PFSK-1 (cell line): Measurements from ENCODE around the gene GMPR.

Experiments used
- FOXP2 ChIP-seq: optimal IDR thresholded peaks from 2 replicates; pipeline ENCODE3; 2011; ENCODE audit warnings: borderline replicate concordance, control low read depth, inconsistent platforms; ENCODE audit not compliant: insufficient read depth; ENCODE audit errors: extremely low read length, extremely low read depth
- POLR2AphosphoS5 ChIP-seq: IDR thresholded peaks from 2 replicates; pipeline ENCODE4 v1.6.1; 2012; ENCODE audit warnings: low read depth, mild to moderate bottlenecking, control low read depth, low read length, moderate library complexity
- REST ChIP-seq, 2 experiments: IDR thresholded peaks; 2 replicates each; pipeline versions ENCODE4 v1.6.1 to v1.8.0; 2011 to 2012; ENCODE audit warnings: low read depth in 2 of 2, low read length in 2 of 2, control low read depth in 1 of 2, inconsistent platforms in 1 of 2, mild to moderate bottlenecking in 1 of 2, moderate library complexity in 1 of 2; ENCODE audit not compliant: insufficient read depth in 1 of 2
- SIN3A ChIP-seq: IDR thresholded peaks from 2 replicates; pipeline ENCODE4 v1.6.1; 2012; ENCODE audit warnings: mild to moderate bottlenecking, low read length, moderate library complexity, borderline replicate concordance; ENCODE audit not compliant: insufficient read depth
- TAF1 ChIP-seq: IDR thresholded peaks from 2 replicates; pipeline ENCODE4 v1.6.1; 2012; ENCODE audit warnings: low read length, control low read depth, borderline replicate concordance; ENCODE audit not compliant: insufficient read depth

GMPR gene

GRCh38 chr6:16278750-16279149 lies 40.4 kb downstream of the GMPR start:
- TF ChIP-seq FOXP2 (no peak), SIN3A (no peak), REST (IDR thresholded peaks at IDR 0.05; ENCODE audit: insufficient read depth in 1 of 2, low read depth in 2 of 2, low read length in 2 of 2) (no peak), TAF1 (no peak), POLR2AphosphoS5 (no peak)

- TF ChIP-seq TAF1 (no peak), SIN3A (no peak), POLR2AphosphoS5 (no peak), FOXP2 (no peak), REST (IDR thresholded peaks at IDR 0.05; ENCODE audit: insufficient read depth in 1 of 2, low read depth in 2 of 2, low read length in 2 of 2) (no peak)
These were observed 40.9 kb downstream of the GMPR start for GRCh38 chr6:16279243-16279642.

DNA sequence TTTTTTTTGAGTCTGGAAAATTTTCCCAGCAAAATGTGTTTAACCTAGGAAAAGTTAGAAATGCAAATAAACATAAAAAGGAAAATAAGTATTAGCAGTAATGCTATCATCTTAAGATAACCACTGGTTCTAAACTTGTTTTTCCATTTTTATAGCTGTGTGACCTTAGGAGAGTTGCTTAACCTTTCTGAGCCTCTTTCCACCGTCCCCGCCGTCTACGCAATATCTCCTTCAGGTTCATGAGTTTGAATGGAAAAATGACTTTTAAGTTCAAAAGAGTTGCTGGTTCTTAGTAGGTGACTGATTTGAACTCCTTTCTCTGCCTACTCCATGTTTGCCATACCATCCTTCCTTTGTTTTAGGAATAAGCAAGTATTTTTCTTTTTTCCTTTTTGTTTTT lies 44.0 kb downstream of the GMPR start:
- TF ChIP-seq TAF1 (no peak), REST (IDR thresholded peaks at IDR 0.05; ENCODE audit: insufficient read depth in 1 of 2, low read depth in 2 of 2, low read length in 2 of 2) (no peak), POLR2AphosphoS5 (no peak), SIN3A (no peak), FOXP2 (no peak)

DNA sequence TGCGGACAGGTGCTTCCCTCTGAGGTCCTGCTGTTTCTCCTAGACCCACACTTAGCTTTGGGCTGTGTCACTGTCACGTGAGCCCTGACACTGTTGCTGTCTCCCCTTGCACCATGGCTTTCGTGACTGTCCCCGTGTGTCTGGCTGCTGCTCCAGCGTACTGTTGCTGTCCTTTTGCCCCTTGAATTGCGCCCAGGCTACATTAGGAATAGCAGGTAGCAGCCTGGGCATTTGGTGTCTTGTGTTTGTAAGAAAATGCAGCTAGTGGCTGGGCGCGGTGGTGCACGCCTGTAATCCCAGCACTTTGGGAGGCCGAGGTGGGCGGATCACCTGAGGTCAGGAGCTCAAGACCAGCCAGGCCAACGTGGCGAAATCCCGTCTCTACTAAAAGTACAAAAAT lies 46.1 kb downstream of the GMPR start:
- TF ChIP-seq SIN3A, result no peak
- no peak for TF ChIP-seq TAF1
- no peak for TF ChIP-seq FOXP2
- TF ChIP-seq REST (IDR thresholded peaks at IDR 0.05; ENCODE audit: insufficient read depth in 1 of 2, low read depth in 2 of 2, low read length in 2 of 2), result no peak
- no peak for TF ChIP-seq POLR2AphosphoS5

- TF ChIP-seq POLR2AphosphoS5, result no peak
- no peak for TF ChIP-seq REST (IDR thresholded peaks at IDR 0.05; ENCODE audit: insufficient read depth in 1 of 2, low read depth in 2 of 2, low read length in 2 of 2)
- no peak for TF ChIP-seq SIN3A
- peak; percentile 22 for TF ChIP-seq FOXP2
- no peak for TF ChIP-seq TAF1
These were observed 47.2 kb downstream of the GMPR start for GRCh38 chr6:16285467-16286150.
